ENCODE data around the gene STIM2. TPM values are rescaled to one million over a fixed set of nuclear protein-coding genes. Genes with fewer than 3 reads are reported as not detected.
A peak's percentile ranks its signal among the peaks of the same experiment; 100 is the strongest.

The STIM2 gene
- total and polyA plus RNA-seq, 10 of the 15 experiments (the other 5 are each of a cell fraction or from before 2014, with no cell fraction given) = 4.7 to 41.5 (median 16.9) TPM

GRCh38 chr4:26885912-26886274 lies 25.3 kb downstream of the STIM2 start (continued):
- TF ChIP-seq, protein P1, sequence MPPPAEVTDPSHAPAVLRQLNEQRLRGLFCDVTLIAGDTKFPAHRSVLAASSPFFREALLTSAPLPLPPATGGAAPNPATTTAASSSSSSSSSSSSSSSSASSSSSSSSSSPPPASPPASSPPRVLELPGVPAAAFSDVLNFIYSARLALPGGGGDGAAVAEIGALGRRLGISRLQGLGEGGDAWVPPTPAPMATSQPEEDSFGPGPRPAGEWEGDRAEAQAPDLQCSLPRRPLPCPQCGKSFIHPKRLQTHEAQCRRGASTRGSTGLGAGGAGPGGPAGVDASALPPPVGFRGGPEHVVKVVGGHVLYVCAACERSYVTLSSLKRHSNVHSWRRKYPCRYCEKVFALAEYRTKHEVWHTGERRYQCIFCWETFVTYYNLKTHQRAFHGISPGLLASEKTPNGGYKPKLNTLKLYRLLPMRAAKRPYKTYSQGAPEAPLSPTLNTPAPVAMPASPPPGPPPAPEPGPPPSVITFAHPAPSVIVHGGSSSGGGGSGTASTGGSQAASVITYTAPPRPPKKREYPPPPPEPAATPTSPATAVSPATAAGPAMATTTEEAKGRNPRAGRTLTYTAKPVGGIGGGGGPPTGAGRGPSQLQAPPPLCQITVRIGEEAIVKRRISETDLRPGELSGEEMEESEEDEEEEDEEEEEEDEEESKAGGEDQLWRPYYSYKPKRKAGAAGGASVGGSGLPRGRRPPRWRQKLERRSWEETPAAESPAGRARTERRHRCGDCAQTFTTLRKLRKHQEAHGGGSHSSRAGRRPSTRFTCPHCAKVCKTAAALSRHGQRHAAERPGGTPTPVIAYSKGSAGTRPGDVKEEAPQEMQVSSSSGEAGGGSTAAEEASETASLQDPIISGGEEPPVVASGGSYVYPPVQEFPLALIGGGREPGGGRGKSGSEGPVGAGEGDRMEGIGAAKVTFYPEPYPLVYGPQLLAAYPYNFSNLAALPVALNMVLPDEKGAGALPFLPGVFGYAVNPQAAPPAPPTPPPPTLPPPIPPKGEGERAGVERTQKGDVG (CRISPR knock-in tag; IDR thresholded peaks at IDR 0.05) = no peak
- TF ChIP-seq TBL1XR1 (IDR thresholded peaks at IDR 0.05; ENCODE audit: low read depth, low read length) (no peak), ZBED1 (IDR thresholded peaks at IDR 0.05; ENCODE audit: borderline replicate concordance) (no peak; the same call in 1 of the 2 replicates), EED (IDR thresholded peaks at IDR 0.05; ENCODE audit: low read depth) (peak; percentile 40; the same call in 1 of the 2 replicates), LARP7 (IDR thresholded peaks at IDR 0.05) (no peak), HDGF (IDR thresholded peaks at IDR 0.05) (no peak), ESRRA (IDR thresholded peaks at IDR 0.05; ENCODE audit: low read length) (no peak), CHD2 (IDR thresholded peaks at IDR 0.05; ENCODE audit: borderline replicate concordance, low read depth, low read length) (no peak), KDM1A (IDR thresholded peaks at IDR 0.05; ENCODE audit: borderline replicate concordance) (no peak), ZBTB11 (CRISPR knock-in tag; IDR thresholded peaks at IDR 0.05) (no peak), SUZ12 (IDR thresholded peaks at IDR 0.05; ENCODE audit: unreplicated experiment) (no peak), NFIC (IDR thresholded peaks at IDR 0.05; ENCODE audit: low read depth, low read length) (peak; percentile 88; the same call in 1 of the 2 replicates)
- TF ChIP-seq, protein P2, sequence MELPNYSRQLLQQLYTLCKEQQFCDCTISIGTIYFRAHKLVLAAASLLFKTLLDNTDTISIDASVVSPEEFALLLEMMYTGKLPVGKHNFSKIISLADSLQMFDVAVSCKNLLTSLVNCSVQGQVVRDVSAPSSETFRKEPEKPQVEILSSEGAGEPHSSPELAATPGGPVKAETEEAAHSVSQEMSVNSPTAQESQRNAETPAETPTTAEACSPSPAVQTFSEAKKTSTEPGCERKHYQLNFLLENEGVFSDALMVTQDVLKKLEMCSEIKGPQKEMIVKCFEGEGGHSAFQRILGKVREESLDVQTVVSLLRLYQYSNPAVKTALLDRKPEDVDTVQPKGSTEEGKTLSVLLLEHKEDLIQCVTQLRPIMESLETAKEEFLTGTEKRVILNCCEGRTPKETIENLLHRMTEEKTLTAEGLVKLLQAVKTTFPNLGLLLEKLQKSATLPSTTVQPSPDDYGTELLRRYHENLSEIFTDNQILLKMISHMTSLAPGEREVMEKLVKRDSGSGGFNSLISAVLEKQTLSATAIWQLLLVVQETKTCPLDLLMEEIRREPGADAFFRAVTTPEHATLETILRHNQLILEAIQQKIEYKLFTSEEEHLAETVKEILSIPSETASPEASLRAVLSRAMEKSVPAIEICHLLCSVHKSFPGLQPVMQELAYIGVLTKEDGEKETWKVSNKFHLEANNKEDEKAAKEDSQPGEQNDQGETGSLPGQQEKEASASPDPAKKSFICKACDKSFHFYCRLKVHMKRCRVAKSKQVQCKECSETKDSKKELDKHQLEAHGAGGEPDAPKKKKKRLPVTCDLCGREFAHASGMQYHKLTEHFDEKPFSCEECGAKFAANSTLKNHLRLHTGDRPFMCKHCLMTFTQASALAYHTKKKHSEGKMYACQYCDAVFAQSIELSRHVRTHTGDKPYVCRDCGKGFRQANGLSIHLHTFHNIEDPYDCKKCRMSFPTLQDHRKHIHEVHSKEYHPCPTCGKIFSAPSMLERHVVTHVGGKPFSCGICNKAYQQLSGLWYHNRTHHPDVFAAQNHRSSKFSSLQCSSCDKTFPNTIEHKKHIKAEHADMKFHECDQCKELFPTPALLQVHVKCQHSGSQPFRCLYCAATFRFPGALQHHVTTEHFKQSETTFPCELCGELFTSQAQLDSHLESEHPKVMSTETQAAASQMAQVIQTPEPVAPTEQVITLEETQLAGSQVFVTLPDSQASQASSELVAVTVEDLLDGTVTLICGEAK (IDR thresholded peaks at IDR 0.05; ENCODE audit: borderline replicate concordance) = no peak; the same call in 1 of the 2 replicates
- TF ChIP-seq, protein P3, sequence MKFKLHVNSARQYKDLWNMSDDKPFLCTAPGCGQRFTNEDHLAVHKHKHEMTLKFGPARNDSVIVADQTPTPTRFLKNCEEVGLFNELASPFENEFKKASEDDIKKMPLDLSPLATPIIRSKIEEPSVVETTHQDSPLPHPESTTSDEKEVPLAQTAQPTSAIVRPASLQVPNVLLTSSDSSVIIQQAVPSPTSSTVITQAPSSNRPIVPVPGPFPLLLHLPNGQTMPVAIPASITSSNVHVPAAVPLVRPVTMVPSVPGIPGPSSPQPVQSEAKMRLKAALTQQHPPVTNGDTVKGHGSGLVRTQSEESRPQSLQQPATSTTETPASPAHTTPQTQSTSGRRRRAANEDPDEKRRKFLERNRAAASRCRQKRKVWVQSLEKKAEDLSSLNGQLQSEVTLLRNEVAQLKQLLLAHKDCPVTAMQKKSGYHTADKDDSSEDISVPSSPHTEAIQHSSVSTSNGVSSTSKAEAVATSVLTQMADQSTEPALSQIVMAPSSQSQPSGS (IDR thresholded peaks at IDR 0.05; ENCODE audit: low read length) = peak; percentile 84
- TF ChIP-seq, protein P4, sequence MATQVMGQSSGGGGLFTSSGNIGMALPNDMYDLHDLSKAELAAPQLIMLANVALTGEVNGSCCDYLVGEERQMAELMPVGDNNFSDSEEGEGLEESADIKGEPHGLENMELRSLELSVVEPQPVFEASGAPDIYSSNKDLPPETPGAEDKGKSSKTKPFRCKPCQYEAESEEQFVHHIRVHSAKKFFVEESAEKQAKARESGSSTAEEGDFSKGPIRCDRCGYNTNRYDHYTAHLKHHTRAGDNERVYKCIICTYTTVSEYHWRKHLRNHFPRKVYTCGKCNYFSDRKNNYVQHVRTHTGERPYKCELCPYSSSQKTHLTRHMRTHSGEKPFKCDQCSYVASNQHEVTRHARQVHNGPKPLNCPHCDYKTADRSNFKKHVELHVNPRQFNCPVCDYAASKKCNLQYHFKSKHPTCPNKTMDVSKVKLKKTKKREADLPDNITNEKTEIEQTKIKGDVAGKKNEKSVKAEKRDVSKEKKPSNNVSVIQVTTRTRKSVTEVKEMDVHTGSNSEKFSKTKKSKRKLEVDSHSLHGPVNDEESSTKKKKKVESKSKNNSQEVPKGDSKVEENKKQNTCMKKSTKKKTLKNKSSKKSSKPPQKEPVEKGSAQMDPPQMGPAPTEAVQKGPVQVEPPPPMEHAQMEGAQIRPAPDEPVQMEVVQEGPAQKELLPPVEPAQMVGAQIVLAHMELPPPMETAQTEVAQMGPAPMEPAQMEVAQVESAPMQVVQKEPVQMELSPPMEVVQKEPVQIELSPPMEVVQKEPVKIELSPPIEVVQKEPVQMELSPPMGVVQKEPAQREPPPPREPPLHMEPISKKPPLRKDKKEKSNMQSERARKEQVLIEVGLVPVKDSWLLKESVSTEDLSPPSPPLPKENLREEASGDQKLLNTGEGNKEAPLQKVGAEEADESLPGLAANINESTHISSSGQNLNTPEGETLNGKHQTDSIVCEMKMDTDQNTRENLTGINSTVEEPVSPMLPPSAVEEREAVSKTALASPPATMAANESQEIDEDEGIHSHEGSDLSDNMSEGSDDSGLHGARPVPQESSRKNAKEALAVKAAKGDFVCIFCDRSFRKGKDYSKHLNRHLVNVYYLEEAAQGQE (IDR thresholded peaks at IDR 0.05; ENCODE audit: low read depth, low read length) = no peak; the same call in 1 of the 2 replicates

Data from GM12878 (cell line).